Stomach smooth muscle (tissue), 2 donors: ENCODE measurements around the gene HOXC11.
A peak's percentile ranks its signal among the peaks of the same experiment; 100 is the strongest.

Experiments used
- H3K27ac ChIP-seq: one replicate; pipeline ENCODE4 v1.7.0; 2013; ENCODE audit warnings: mild to moderate bottlenecking, low read length, inconsistent platforms
- H3K27me3 ChIP-seq, 2 donors: one replicate each; pipeline ENCODE4 v1.7.0; 2013; ENCODE audit warnings: low read length in 2 of 2; ENCODE audit not compliant: insufficient read depth in 2 of 2, control insufficient read depth in 1 of 2
- H3K36me3 ChIP-seq, 2 donors: one replicate each; pipeline ENCODE4 v1.7.0; 2013; ENCODE audit warnings: low read length in 2 of 2; ENCODE audit not compliant: control insufficient read depth in 2 of 2, insufficient read depth in 2 of 2
- H3K4me1 ChIP-seq: one replicate; pipeline ENCODE4 v1.7.0; 2013; ENCODE audit warnings: low read length; ENCODE audit not compliant: control insufficient read depth, insufficient read depth
- H3K4me3 ChIP-seq, 2 donors: one replicate each; pipeline ENCODE4 v1.7.0; 2013; ENCODE audit warnings: low read length in 2 of 2
- H3K9ac ChIP-seq, 2 donors: one replicate each; pipeline ENCODE4 v1.7.0; 2013; ENCODE audit warnings: low read length in 2 of 2, mild to moderate bottlenecking in 1 of 2
- H3K9me3 ChIP-seq, 2 donors: one replicate each; pipeline ENCODE4 v1.7.0; 2013; ENCODE audit warnings: low read length in 2 of 2; ENCODE audit not compliant: control insufficient read depth in 2 of 2
- donor health status: healthy.
- donor health status: Pancreatic carcinoma.

The HOXC11 gene

DNA sequence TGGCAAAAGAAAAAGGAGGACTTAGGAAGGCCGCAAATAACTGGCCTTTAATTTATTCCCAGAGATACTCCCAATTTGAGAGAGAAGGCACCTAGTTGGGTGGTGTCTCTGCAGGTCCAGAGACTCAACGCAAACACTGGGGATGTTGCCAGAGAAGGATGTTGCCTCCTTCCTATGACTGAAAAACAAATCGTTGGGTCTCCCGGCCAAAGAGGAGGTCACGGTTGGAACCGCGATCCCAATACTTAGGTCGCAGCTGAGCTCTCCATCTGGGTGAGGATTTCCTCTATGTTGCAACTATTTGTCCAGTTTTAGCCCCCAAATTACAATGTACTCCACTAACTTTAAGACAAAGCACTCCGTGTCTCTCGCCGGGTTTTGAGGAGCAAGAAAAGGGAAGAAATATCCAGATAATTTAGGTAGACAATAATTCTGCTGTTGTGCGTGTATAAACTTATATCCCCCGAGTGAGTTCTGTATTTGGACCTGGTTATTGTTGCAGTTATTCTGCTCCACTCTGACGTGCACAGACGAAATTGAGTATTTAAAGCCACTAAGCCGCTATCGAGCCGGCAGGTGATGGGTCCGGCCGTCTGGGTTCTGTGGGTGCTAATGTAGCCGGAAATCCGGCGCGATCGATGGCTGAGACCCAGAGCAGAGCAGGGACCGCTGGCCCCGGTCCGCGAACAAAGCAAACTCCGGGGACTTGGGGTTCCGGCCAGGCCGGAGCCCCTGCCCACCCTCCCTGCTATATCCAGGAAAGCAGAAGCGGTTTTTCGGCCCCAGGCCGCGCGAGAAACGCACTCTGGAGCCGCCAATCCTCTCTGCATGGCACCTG, 12.5 kb upstream of the HOXC11 start:
- H3K27ac ChIP-seq = no peak overlapping the region
- peaks cover 8% of the 10 kb centered on the region for H3K4me1 ChIP-seq
- H3K4me3 ChIP-seq = no peak overlapping the region
- H3K9me3 ChIP-seq = peaks cover 0 to 2% of the 10 kb centered on the region in 2 donors
- no peak overlapping the region for H3K9ac ChIP-seq
- no peaks in the 10 kb centered on the region for H3K36me3 ChIP-seq
- peaks cover 93 to 98% of the 10 kb centered on the region in 2 donors for H3K27me3 ChIP-seq

DNA sequence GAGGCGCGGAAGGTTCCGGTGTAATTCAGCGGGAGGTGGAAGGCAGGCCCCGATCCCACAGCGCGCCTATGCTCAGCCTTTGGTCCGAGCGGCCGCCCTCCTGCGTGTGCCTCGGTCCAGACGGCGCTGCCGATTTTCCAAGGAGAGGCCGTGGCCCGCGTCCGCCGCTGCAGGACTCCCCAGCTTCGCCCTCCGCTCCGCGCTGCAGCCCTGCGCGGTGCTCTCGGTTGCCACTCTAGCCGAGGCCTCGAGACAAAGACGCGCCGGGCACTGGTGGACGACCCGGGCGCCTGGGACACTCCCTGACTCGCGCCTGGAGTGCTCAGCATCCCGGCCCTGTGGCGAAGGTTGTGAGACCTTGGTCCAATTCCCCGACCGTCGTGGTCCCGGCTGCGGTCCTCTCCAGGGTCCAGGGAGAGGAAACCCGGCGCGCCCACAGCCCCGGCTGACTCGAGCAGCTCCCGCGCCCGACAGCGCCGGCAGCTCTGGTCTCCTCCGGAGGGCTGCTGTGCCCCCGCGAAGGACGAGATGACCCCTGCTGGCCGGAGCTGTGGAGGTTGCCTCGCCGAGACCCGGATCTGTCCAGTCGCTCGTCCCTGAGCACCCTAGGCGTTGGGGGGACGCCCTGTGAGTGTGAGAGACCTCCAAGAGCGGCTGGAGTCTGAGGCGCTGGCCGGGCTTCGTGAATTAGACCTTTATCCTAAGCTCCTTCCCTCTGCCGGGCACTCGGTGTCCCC, 11.7 kb upstream of the HOXC11 start:
- peaks cover 0 to 2% of the 10 kb centered on the region in 2 donors for H3K9me3 ChIP-seq
- H3K27me3 ChIP-seq = peaks cover 92 to 98% of the 10 kb centered on the region in 2 donors
- H3K4me3 ChIP-seq = no peak overlapping the region
- no peak overlapping the region for H3K27ac ChIP-seq
- H3K36me3 ChIP-seq = no peaks in the 10 kb centered on the region
- H3K4me1 ChIP-seq = peaks cover 8% of the 10 kb centered on the region
- H3K9ac ChIP-seq = no peak overlapping the region

DNA sequence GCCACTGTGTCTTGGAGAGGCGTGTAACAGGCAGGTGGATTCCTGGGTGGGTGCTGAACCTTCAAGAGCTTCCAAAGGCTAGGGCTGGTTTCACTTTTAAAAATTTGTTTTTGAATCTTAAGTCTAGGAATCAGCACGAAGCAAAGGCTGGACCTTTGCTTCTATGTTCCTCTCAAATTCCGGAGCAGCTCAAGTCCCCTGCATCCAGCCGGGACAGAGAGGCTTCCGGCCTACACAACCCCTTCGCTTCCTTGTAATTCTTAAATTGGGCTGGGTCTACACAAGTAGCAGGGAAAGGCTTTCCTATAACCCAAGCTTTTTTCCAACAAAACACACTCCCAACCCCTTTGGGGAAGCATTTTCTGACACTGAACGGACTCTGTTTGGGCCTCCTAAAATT, 9.9 kb upstream of the HOXC11 start:
- H3K9ac ChIP-seq = no peak overlapping the region
- peaks cover 92 to 98% of the 10 kb centered on the region in 2 donors for H3K27me3 ChIP-seq
- peaks cover 0 to 2% of the 10 kb centered on the region in 2 donors for H3K9me3 ChIP-seq
- peaks cover 9% of the 10 kb centered on the region for H3K4me1 ChIP-seq
- H3K27ac ChIP-seq = no peak overlapping the region
- no peak overlapping the region for H3K4me3 ChIP-seq
- no peaks in the 10 kb centered on the region for H3K36me3 ChIP-seq

DNA sequence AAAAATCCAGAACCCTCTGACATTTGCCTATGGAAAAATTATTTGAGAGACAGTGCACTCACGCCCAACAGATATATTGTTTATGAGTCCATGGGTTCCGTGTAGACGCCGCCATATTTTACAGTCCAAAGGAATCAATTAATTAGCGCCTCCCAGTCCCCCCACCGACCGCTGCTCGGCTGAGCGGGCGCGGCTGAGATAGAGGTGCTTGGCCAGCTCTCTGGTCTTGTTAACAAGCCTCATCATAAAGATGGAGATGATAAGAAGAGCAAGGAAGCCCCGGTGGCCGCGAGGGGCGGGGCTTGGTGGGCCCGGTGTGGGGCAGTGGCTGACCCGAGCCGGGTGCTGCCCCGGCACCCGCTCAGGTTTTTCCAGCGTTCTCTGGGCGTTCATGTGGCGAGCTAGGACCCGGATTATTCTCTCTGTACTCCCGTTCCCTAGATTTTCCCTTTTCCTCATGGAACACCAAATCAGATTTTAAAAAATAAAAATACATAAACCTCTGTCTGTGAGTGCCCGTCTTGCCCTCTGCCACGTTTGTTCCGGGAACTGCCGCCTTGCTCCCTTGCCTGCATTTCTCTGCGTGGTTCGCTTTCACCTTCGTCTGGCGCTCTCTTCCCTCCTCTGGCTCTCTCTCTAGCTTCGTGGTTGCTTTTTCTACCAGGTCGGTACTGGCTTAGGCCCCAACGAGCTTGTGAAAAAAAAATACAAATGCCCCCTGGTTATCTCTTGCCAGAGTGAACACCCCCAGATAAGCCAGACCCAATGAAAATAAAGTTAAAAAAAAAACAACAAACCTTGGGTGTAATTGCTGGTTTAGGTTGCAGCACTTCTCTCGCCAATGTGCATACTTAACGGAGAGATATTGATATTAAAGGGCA, 9.3 kb upstream of the HOXC11 start:
- H3K9me3 ChIP-seq = peaks cover 0 to 2% of the 10 kb centered on the region in 2 donors
- H3K27ac ChIP-seq = no peak overlapping the region
- no peak overlapping the region for H3K9ac ChIP-seq
- H3K27me3 ChIP-seq = peaks cover 92 to 98% of the 10 kb centered on the region in 2 donors
- H3K36me3 ChIP-seq = no peaks in the 10 kb centered on the region
- H3K4me3 ChIP-seq = no peak overlapping the region
- peaks cover 9% of the 10 kb centered on the region for H3K4me1 ChIP-seq

DNA sequence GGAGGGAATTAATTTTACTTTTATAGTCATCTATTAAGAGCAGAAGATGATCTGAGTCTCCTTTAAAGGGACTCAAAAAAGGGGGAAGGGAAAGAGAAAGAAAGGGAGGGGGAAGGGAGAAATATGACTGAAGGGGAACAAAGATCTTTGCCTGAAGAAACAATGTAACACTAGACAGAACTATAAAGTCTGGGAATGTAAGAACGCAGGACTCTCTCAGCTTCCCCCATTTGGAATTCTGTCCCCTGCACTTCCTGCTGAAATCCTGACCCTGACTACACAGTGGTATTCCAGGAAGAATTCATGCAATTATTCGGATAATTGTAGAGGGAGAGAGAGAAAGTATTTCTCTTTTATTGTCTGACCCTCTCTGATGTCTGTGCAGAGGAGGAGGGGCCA, 8.6 kb upstream of the HOXC11 start:
- H3K4me3 ChIP-seq = no peak overlapping the region
- H3K4me1 ChIP-seq = peaks cover 9% of the 10 kb centered on the region

DNA sequence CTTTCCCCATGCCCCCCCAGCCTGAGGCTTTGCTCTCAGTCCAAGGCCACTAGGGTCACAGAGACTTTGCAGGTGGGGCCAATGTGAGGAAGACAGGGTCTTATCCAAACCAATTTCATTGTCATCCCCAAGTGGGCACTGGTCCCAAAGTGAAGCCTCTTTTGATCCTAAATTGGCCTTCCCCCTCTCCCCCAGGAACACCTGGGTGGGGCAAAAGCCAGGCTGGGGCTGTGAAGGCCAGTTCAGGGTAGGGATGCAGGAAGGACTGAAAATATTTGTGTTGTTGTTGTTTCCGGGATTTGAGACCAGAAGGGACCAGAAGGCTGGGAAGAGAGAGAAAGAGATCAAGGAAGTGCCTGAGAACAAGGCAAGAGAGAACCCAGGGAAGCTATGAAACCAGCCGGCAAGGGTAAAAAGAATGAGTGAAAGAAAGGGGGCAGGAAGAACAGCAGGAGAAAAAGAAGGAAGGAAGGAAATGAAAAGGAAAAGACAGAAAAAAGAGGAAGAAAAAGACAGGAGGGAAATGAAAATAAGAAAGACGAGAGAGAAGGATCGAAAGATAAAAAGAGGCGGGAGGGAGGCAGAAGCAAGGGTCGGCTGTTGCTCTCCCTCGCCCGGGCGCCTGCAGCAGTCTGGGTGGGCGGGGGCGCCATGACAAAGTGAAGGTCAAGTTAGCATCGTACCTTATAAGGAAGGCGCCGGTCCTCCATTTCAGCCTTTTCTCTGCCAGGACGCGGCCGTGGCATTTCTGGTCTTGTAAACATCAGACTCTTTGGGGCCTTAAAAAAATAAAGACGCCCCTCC, 7.4 kb upstream of the HOXC11 start:
- Histone ChIP-seq H3K36me3 (no peaks in the 10 kb centered on the region), H3K9ac (no peak overlapping the region), H3K9me3 (peaks cover 0 to 2% of the 10 kb centered on the region in 2 donors), H3K4me1 (peaks cover 9% of the 10 kb centered on the region), H3K4me3 (no peak overlapping the region), H3K27me3 (peaks cover 96 to 100% of the 10 kb centered on the region in 2 donors), H3K27ac (no peak overlapping the region)

More for the DNA sequence above, 8.6 kb upstream of the HOXC11 start:
- Histone ChIP-seq H3K9me3 (peaks cover 0 to 2% of the 10 kb centered on the region in 2 donors), H3K27me3 (peaks cover 94 to 100% of the 10 kb centered on the region in 2 donors), H3K9ac (no peak overlapping the region), H3K27ac (no peak overlapping the region), H3K36me3 (no peaks in the 10 kb centered on the region)

DNA sequence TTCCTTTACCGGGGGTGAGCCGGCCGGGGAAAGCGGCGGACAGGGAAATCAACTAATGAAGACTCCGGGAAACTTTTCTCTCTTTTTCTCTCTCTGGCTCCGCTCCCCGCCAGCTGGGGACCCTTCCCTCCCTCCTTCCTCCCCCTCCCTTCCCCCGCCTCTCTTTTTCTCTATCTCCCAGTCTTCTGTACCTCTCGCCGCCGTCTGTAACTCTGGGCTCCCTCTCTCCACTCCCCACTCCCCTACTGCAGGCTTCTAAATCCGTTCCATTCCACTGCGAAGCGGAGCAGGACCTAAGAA, 6.9 kb upstream of the HOXC11 start:
- Histone ChIP-seq H3K9ac (no peak overlapping the region), H3K9me3 (peaks cover 0 to 2% of the 10 kb centered on the region in 2 donors), H3K4me3 (no peak overlapping the region), H3K27ac (no peak overlapping the region), H3K4me1 (peaks cover 7% of the 10 kb centered on the region), H3K36me3 (no peaks in the 10 kb centered on the region), H3K27me3 (peaks cover 96 to 100% of the 10 kb centered on the region in 2 donors)

DNA sequence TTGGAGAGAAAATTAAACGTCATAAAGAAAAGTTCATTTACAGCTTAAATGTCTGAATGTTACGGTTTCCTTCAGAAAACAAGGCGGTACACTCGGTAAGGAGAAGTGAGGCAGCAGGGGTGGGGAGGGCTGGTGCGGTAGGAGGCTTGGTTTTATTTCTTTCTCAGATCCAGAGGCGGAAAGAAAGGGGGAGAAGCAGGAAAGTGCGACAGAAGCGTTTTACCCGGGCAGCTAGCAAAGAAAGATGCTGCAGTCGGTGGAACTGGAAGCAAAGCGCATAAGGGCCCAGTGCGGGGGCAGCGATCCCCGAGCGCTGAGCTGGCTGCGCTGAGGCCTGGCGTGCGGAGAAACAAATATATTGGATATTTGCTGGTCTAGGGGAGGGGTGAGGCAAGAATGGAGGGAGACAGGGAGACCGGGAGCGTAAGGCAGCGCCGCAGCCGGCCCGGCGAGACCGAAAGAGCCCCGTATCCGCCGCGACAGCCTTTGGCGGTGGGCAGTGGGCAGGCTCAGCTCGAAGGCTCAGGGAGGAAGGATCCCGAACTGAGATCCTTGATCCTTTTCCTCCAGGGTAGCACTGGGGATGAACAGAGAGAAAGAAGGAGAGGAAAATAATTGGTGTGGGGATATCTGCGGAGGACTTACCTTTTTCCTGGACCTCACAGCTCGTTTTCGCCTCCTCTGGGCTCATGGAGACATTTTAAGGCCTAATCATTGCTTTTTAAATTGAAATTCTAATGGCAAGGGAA, 6.4 kb upstream of the HOXC11 start:
- Histone ChIP-seq H3K4me3 (peak overlapping the region in 1 of 2 donors; percentile 15), H3K4me1 (peaks cover 6% of the 10 kb centered on the region), H3K27ac (no peak overlapping the region), H3K9me3 (peaks cover 0 to 2% of the 10 kb centered on the region in 2 donors), H3K27me3 (peaks cover 96 to 100% of the 10 kb centered on the region in 2 donors), H3K9ac (no peak overlapping the region), H3K36me3 (no peaks in the 10 kb centered on the region)

DNA sequence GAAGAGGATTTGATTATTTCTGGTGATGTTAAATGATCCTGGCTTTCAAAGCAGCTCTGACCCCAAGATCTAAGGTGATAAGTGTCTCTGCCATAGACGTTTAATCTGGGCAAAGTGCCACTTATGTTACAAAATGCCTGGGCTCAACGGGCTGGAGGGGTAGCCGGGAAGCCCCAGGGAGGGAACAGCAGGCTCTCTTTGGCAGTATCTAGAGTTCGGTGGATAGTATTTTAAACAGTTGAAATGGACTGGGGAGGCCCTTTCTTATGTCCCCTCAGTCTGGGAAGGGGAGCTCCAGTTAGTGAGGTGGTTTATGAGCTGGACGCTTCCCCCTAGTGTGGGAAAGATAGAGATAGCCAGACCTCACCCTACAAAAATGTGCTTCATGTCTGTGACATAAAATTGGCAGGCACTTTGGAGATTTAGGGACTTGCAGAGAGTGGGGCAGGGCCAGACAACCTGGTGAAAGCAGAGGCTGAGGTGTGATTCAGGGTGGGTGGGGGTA, 5.5 kb upstream of the HOXC11 start:
- peaks cover 0 to 2% of the 10 kb centered on the region in 2 donors for H3K9me3 ChIP-seq
- no peak overlapping the region for H3K4me3 ChIP-seq
- H3K9ac ChIP-seq = no peak overlapping the region
- peaks cover 97 to 100% of the 10 kb centered on the region in 2 donors for H3K27me3 ChIP-seq
- no peaks in the 10 kb centered on the region for H3K36me3 ChIP-seq
- H3K27ac ChIP-seq = no peak overlapping the region
- H3K4me1 ChIP-seq = peaks cover 6% of the 10 kb centered on the region
